GM19043 (cell line): ENCODE measurements around the gene TRIM60.
A peak's percentile ranks its signal among the peaks of the same experiment; 100 is the strongest.
"Not testable (repeated sequence)": the region's sequence is repeated elsewhere in the genome, so short reads cannot be mapped to it uniquely, and the experiment has no call there.

ENCODE experiments used
- ATAC-seq: cut with Tn5 transposase; IDR thresholded peaks from one replicate; pipeline ENCODE4 v1.9.1; 2021; ENCODE audit warnings: low read depth; ENCODE audit not compliant: unreplicated experiment

TRIM60 gene

GRCh38 chr4:165031436-165032211, at the start of gene TRIM60:
TSS of gene TRIM60 (plus strand) at chr4:165031999. CDS start at chr4:165040073, 8,074 bp downstream.
- no peak for ATAC-seq

DNA sequence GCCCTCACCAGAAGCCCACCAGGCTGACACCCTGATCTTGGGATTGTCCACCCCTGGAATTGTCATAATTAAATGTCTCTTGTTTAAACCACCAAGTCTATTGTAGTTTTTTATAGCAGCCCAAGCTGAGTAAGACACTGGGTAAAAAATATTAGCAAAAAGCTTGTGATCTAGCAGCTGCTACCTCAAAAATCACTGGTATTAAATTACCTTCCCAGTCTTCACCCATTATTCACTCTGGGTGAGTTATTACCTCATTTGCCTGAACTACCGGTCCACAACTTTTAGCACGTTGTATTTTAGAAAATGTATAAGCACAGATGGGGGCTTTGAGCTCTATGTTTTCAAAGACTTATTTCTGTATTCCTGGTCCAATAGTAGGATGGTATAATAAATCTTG, 42.3 kb upstream of the TRIM60 start:
- no peak for ATAC-seq

- ATAC-seq: not testable (repeated sequence)
Observed at GRCh38 chr4:164990786-164991185, 41.0 kb upstream of the TRIM60 start.

- not testable (repeated sequence) for ATAC-seq
Observed at GRCh38 chr4:164996123-164996522, 35.7 kb upstream of the TRIM60 start.

DNA sequence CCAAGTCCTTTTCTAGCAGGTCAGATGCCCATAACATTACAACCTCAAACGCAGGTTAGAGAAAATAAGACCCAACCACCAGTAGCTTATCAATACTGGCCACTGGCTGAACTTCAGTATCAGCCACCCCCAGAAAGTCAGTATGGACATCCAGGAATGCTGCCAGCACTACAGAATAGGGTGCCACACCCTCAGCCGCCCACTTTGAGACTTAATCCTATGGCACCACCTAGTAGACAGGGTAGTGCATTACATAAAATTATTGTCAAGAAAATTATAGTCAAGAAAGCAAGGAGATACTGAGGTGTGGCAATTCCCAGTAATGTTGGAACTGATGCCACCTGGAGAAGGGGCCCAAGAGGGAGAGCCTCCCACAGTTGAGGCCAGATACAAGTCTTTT, 34.5 kb upstream of the TRIM60 start:
- peak; percentile 68 for ATAC-seq

DNA sequence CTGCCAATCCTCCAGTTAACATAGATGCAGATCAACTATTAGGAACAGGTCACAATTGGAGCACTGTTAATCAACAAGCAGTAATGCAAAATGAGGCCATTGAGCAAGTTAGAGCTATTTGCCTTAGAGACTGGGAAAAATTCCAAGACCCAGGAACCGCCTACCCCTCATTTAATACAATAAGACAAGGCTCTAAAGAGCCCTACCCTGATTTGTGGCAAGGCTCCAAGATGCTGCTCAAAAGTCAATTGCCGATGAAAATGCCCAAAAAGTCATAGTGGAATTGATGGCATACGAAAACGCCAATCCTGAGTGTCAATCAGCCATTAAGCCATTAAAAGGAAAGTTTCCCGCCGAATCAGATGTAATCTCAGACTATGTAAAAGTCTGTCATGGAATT, 33.9 kb upstream of the TRIM60 start:
- ATAC-seq: no peak

DNA sequence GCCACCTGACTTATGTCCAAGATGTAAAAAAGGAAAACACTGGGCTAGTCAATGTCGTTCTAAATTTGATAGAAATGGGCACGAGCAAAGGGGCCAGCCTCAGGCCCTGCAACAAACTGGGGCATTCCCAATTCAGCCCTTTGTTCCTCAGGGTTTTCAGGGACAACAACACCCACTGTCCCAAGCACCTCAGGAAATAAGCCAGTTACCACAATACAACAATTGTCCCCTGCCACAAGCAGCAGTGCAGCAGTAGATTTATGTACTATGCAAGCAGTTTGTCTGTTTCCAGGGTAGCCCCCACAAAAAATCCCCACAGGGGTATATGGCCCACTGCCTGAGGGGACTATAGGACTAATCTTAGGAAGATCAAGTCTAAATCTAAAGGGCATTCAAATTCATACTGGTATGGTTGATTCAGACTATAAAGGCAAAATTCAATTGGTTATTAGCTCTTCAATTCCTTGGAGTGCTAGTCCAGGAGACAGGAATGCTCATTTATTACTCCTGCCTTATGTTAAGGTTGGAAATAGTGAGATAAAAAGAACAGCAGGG, 33.2 kb upstream of the TRIM60 start:
- ATAC-seq: not testable (repeated sequence)

DNA sequence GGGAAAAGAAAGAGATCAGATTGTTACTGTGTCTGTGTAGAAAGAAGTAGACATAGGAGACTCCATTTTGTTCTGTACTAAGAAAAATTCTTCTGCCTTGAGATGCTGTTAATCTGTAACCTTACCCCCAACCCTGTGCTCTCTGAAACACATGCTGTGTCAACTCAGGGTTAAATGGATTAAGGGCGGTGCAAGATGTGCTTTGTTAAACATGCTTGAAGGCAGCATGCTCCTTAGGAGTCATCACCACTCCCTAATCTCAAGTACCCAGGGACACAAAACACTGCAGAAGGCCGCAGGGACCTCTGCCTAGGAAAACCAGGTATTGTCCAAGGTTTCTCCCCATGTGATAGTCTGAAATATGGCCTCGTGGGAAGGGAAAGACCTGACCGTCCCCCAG, 29.8 kb upstream of the TRIM60 start:
- ATAC-seq: not testable (repeated sequence)

DNA sequence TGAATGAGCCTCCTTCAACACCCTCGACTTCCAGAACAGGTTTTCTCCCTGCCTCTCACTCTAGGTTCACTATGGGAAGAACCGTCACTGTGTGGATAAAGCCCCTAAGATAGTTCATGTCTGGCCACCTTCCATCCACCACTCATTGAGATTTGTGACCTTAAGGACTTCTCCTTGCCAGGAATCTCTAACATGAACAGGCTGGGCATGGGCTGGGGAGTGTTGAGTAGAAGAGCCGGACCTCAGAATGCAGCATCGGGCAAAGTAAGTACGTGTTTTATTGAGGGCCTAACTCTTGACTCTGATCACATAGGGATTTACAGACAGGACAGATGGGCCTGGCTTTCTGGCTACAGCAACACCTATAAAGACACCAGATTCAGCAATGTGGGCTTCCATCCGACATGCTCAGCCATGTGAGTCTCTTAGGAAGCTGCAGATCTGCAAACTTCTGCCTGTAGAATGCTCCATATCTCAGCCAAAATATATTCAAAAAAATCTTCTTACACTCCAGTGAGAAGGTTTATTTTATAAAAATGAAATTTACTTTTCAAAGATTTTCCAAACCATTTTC, 26.4 kb upstream of the TRIM60 start:
- no peak for ATAC-seq

DNA sequence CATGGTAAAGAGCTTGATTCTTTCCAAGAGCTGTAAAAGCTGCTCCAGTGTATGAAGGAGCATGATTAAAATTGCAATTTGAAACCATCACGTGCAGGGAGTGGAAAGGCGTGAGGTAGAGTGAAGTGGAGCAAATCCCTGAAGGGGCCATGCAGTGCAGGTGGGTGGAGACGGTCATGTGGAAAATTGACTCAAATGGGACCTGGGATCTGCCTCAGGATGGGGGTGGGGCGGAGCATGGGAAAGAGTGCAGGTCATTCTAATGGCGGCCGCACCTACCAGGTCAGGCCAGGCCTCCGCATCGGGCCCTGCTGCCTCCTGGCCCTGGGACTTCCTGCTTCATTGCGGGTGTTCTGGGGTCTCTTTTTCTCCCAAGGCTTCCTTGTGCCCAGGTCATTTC, 25.3 kb upstream of the TRIM60 start:
- ATAC-seq: no peak

GRCh38 chr4:165006886-165007285, 24.9 kb upstream of the TRIM60 start:
- no peak for ATAC-seq

DNA sequence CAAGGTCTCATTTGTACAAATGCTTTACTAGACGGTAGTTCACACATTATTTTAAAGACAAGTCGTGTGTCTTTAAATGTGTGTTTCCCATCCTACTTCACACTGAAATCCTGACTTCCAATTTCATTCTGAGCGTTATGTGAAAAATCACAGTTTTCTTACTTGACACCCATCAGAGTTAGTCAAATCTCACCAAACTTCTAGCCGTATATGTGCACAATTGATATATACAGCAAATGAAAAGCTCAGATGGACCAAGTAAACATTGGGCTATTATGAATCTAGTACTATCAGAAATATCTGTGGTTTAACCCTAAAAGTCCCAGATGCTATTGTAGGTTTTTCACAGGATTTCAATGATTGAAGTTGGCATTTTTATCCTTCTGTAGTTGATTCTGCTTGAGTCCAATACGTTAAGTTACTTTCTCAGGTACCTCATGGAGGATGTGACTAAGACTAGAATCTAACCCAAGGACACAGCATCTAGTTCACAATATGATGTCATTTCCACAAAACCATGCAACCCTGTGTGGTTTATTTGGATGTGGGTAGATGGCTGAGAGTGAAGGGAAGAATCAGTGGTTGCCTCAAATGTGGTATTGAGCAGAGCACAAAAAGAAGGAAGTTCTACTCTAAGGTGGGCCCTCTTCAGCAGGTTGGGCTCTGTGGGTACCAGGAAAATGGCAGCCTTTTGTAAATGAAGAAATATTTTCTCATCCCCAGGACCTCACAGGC, 22.1 kb upstream of the TRIM60 start:
- peak; percentile 47 for ATAC-seq

DNA sequence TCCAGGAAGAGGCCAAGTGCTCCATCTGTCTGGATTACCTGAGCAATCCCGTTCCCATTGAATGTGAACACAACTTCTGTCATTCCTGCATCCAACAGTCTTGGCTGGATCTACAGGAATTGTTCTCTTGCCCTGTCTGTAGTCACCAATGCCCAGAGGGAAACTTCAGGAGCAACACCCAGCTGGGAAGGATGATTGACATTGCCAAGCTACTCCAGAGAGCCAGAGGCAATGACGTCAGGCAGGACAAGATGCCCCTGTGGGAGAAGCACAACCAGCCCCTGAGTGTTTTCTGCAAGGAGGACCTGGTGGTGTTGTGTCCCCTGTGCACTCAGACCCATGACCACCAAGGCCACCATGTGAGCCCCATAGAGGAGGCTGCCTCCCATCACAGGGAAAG, 21.3 kb upstream of the TRIM60 start:
- ATAC-seq: no peak

- ATAC-seq: no peak
Observed at GRCh38 chr4:165010991-165011390, 20.8 kb upstream of the TRIM60 start.

DNA sequence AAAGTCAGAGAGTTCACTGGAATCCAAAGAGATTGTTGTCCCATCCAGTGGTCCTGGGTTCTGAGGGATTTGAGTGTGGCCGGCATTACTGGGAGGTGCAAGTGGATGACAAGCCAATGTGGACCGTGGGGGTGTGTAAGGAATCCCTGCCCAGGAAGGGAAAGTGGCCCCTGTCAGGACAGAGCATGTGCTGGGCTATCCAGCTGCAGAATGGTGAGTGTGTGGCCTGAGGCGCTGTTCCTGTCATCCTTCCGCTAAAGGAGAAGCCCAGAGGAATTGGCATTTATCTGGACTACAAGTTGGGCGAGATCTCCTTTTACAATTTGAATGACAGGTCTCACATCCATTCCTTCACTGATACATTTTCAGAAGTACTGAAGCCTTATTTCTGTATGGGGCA, 20.4 kb upstream of the TRIM60 start:
- no peak for ATAC-seq

GRCh38 chr4:165013691-165014090, 18.1 kb upstream of the TRIM60 start:
- ATAC-seq: no peak

- peak; percentile 69 for ATAC-seq
Observed at GRCh38 chr4:165016971-165017370, 14.8 kb upstream of the TRIM60 start.

DNA sequence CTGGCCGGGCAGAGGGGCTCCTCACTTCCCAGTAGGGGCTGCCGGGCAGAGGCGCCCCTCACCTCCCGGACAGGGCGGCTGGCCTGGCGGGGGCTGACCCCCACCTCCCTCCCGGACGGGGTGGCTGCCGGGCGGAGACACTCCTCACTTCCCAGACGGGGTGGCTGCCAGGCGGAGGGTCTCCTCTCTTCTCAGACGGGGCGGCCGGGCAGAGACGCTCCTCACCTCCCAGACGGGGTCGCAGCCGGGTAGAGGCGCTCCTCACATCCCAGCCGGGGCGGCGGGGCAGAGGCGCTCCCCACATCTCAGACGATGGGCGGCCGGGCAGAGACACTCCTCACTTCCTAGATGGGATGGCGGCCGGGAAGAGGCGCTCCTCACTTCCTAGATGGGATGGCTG, 11.8 kb upstream of the TRIM60 start:
- not testable (repeated sequence) for ATAC-seq

DNA sequence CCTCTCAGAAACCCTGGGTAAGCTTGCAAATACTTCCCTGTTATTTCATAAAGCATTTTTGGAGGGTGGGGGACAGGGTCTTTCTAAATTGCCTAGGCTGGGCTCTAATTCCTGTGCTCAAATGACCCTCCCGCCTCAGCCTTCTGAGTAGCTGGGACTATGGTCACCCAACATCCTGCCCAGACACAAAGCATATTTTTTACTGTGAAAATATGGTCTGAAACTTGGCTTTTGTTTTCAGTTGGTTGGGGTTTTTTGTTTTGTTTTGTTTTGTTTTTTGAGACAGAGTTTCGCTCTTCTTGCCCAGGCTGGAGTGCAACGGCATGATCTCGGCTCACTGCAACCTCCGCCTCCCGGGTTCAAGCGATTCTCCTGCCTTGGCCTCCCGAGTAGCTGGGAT, 6.0 kb upstream of the TRIM60 start:
- ATAC-seq: not testable (repeated sequence)

- ATAC-seq: no peak
Observed at GRCh38 chr4:165027762-165028402, 3.9 kb upstream of the TRIM60 start.

- ATAC-seq: no peak
Observed at GRCh38 chr4:165048170-165048569, 16.4 kb downstream of the TRIM60 start.
